Ascending aorta (tissue), 2 donors: ENCODE data around the gene SLC26A1. TPM values are rescaled to one million over a fixed set of nuclear protein-coding genes. Genes with fewer than 3 reads are reported as not detected.
A peak's percentile ranks its signal among the peaks of the same experiment; 100 is the strongest.

Experiments
- DNase-seq, 2 donors: peaks; one replicate each; pipeline ENCODE4 v3.0.0-alpha.2; 2019; ENCODE audit warnings: low spot score in 2 of 2
- H3K27ac ChIP-seq, 2 donors: fragments of 200-600 bp; sonication (generic); one replicate each; pipeline ENCODE4 v1.5.1; 2016 to 2017; ENCODE audit warnings: mild to moderate bottlenecking in 1 of 2
- H3K27me3 ChIP-seq: fragments of 200-600 bp; sonication (generic); one replicate; pipeline ENCODE4 v1.5.1; 2017
- H3K36me3 ChIP-seq, 2 donors: fragments of 200-600 bp; sonication (generic); one replicate each; pipeline ENCODE4 v1.5.1; 2016
- H3K4me1 ChIP-seq, 2 donors: fragments of 200-600 bp; sonication (generic); one replicate each; pipeline ENCODE4 v1.5.1; 2016 to 2017; ENCODE audit warnings: mild to moderate bottlenecking in 1 of 2
- H3K4me3 ChIP-seq, 2 donors: fragments of 200-600 bp; sonication (generic); one replicate each; pipeline ENCODE4 v1.5.1; 2016 to 2017; ENCODE audit warnings: mild to moderate bottlenecking in 1 of 2
- H3K9me3 ChIP-seq, 2 donors: fragments of 200-600 bp; sonication (generic); one replicate each; pipeline ENCODE4 v1.5.1; 2016
- intact Hi-C: fragments of 100-400 bp; cut with DNase I; formaldehyde crosslinking; loops from one replicate; pipeline ENCODE4 v1.15.1; 2023
- total RNA-seq: library from RNA; depleted of rRNA; stranded (reverse); fragments of >200 nt; gene quantifications from one replicate; pipeline ENCODE4 v1.1.0, GENCODE V29; 2016
- TF ChIP-seq, protein P1 (sequence below), 3 experiments: fragments of 200-600 bp in 2 of 3; fragments of 450-650 bp in 1 of 3; sonication (generic) in 2 of 3; IDR thresholded peaks; one replicate each; pipeline ENCODE4 v1.5.1; 2016 to 2019; ENCODE audit warnings: antibody characterized with exemption in 3 of 3, mild to moderate bottlenecking in 1 of 3, moderate library complexity in 1 of 3

The SLC26A1 gene
- total RNA-seq, 1 donor from 2014 or later, result not detected

DNA sequence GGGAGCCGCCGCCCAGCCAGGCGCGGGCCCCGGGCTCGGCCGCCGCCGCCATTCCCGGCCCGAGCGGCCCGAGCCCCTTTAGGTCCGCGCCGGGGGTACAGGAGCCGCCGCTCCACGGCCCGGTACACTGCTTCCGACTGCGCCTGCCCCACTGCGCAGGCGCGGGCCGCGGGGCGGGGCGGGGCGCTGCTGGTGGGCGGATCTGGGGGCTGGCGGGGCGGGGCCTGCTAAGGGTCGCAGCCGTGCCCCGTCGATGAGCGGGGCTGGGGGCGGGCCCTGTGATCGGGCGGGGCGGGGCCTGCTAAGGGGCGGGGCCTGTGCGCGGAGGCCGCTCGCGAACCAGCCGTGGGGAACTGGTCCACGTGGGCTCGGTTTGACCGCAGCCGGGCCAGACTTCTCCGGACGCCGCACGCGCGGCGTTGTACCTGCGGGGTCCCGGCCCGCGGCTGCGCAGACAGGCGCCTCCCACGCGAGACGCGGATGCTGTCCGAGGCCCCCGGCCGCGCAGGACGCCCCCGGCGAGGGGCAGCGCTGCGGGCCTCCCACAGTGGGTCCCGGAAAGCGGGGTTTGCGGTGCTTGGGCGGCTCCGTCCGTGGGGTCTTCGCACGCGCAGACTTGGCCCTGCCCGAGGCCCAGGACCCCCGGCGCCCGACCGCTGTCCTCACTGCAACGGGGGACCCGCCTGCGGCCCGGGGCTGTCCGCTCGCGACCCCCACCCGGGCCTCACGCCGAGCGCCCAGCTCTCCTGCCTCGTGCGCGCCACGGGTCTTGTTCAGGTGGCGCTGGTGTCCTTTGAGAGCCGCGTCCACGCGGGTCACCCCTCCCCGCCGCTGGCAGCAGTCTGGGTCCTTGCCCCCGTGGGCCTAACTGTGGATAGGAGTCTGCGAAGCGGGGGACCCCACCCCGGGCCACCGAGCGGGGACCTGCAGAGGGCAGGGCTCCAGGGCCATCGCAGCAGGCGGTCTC lies 19.5 kb downstream of the SLC26A1 start, which contains the start of gene DGKQ:
TSS of gene DGKQ (minus strand) at position 139 of the 967 bp plus-strand sequence. CDS start at position 52, 87 bp downstream.
- TF ChIP-seq, protein P1, sequence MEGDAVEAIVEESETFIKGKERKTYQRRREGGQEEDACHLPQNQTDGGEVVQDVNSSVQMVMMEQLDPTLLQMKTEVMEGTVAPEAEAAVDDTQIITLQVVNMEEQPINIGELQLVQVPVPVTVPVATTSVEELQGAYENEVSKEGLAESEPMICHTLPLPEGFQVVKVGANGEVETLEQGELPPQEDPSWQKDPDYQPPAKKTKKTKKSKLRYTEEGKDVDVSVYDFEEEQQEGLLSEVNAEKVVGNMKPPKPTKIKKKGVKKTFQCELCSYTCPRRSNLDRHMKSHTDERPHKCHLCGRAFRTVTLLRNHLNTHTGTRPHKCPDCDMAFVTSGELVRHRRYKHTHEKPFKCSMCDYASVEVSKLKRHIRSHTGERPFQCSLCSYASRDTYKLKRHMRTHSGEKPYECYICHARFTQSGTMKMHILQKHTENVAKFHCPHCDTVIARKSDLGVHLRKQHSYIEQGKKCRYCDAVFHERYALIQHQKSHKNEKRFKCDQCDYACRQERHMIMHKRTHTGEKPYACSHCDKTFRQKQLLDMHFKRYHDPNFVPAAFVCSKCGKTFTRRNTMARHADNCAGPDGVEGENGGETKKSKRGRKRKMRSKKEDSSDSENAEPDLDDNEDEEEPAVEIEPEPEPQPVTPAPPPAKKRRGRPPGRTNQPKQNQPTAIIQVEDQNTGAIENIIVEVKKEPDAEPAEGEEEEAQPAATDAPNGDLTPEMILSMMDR (IDR thresholded peaks at IDR 0.05), result no peak
- Histone ChIP-seq H3K9me3 (no peaks in the 10 kb centered on the region), H3K4me3 (peak within 1 kb of the TSS; percentile 84 to 92), H3K36me3 (no peaks in the 10 kb centered on the region), H3K27ac (no peak within 1 kb of the TSS), H3K4me1 (peaks cover 9 to 16% of the 10 kb centered on the region in 2 donors), H3K27me3 (no peaks in the 10 kb centered on the region)
- intact Hi-C loops, result loop anchor here (1.0 kb wide), 3 partner anchors 36 to 192 kb away; partner anchors contain the start of genes GAK and TMEM175
- peak; percentile 45 to 92 for DNase-seq

DNA sequence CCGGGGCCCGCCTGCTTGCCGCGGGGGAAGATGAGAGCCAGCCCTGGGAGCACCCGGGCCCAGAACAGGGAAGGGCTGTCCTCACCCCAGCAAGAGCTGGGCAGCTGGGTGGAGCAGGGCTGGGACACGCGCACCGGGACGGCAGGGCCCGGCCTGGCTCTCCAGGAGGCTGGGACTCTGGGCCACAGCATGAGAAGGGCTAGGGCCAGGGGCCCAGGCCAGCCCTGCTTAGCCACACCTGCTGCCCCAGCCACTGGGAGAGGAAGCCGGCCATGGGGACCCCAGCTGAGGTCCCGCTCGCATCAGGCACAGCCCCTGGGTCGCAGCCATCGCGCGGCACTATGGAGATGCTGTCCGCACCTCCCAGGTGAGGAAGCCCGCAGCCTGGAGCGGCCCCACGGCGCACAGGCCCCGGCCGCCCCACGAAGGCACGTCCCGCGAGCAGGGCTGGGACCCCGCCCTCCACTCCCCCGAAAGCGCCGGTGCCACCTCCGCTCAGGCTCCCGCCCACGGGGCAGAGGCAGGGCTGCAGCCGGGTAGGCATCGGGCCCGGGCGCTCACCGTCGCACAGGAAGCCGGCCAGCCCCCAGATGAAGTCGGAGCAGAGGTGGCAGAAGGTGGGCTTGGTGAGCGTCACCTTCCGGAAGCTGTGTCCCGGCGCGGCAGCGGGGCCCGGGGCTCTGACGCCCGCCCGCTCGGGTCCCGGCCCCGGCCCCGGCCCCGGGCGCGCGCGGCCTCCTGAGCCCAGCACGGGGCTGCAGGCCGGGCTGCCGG lies 20.4 kb downstream of the SLC26A1 start:
- Histone ChIP-seq H3K4me3 (peak overlapping the region; percentile 84 to 92), H3K36me3 (no peaks in the 10 kb centered on the region), H3K27ac (no peak overlapping the region), H3K27me3 (no peaks in the 10 kb centered on the region), H3K9me3 (no peaks in the 10 kb centered on the region), H3K4me1 (peaks cover 9 to 16% of the 10 kb centered on the region in 2 donors)
- DNase-seq, result no peak
- intact Hi-C loops, result loop anchor here (1.0 kb wide), 3 partner anchors 36 to 192 kb away; partner anchors contain the start of genes GAK and TMEM175
- TF ChIP-seq, protein P1 (IDR thresholded peaks at IDR 0.05), result no peak

DNA sequence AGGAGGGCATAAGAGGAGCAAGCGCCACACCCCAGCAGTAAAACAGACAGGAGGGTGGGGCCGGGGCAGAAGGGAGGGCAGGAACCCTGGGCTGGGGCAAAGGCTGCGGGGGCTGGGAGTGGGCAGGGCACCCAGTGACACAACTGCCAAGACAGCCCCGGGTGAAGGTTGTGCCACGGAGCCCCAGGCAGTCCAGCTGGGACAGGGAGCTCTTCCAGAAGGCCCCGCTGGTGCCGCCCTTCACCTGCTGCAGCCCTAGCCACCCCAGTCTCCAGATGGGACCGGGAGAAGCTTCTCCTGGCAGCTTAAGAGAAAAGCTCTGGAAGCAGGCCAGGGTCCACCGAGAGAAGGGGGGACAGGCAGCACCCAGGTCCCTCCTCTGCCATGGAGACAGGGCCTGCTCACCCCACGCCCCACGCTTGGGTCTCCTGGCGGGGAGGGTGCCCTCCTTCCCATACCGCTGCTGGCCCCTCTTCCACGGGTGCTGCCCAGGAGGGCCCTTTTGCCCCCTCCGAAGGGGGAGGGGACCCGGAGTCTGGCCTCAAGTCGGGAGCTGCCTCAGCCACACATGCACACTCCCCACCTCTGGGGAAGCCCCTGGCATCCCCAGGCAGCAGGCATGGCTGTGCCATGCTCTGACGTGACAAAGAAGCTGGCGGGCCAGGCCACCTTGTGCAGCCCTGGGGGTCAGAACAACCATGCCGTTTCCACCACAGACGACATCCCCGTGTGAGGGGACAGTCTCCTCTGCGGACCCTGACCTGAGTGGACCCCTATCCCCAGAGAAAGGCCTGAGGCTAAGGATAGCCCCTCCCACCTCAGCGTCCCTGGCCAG lies 21.3 kb downstream of the SLC26A1 start:
- Histone ChIP-seq H3K9me3 (no peaks in the 10 kb centered on the region), H3K4me1 (peaks cover 9 to 16% of the 10 kb centered on the region in 2 donors), H3K27ac (no peak overlapping the region), H3K27me3 (no peaks in the 10 kb centered on the region), H3K4me3 (peak overlapping the region; percentile 84 to 92), H3K36me3 (no peaks in the 10 kb centered on the region)
- intact Hi-C loops, result no loop called here
- TF ChIP-seq, protein P1 (IDR thresholded peaks at IDR 0.05), result no peak
- DNase-seq, result no peak

DNA sequence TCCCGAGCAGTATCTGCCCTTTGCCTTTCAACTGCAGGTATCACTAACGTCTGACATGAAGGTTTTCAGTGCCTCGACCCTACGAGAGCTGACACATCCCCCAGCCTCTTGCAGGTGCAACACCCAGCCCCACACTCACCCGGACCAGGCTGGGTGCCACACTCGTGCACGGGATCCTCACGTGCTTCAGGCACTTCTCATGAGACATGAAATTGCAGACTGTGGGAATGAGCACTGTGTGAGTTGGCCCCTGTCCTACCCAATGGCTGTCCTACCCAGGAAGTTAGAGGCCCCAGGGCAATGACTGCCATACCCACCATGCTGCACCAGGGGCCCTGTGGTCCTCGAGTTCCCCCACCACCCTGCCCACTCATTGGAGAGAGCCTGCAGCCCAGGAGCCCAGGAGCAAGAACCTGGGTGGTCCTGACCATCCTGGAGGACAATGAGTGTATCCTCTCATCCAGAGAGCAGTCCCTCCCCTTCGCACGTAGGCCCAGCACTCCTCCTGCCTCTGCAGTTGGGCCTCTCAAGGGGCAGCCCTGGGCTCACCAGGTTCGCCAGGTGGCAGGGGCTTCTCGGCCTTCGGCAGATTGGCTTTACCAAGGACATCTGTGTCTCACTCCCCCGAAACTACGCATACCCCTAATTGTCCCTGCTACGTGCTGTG lies 22.2 kb downstream of the SLC26A1 start:
- Histone ChIP-seq H3K27me3 (no peaks in the 10 kb centered on the region), H3K27ac (no peak overlapping the region), H3K4me3 (no peak overlapping the region), H3K4me1 (peaks cover 9 to 16% of the 10 kb centered on the region in 2 donors), H3K36me3 (peaks cover 0 to 8% of the 10 kb centered on the region in 2 donors), H3K9me3 (no peaks in the 10 kb centered on the region)
- TF ChIP-seq, protein P1 (IDR thresholded peaks at IDR 0.05), result no peak
- intact Hi-C loops, result no loop called here
- no peak for DNase-seq
